ENCODE data around the gene SATL1. TPM values are rescaled to one million over a fixed set of nuclear protein-coding genes. Genes with fewer than 3 reads are reported as not detected.

SATL1 gene
- total and polyA plus RNA-seq, 2 of the 13 experiments (the other 11 are each of a cell fraction or from before 2014, with no cell fraction given): not detected

- 94% methylated on average over 3 of the region's 3 CpGs for WGBS (ENCODE audit: low lambda C conversion rate)
- H3K4me1 ChIP-seq (ENCODE audit: insufficient read depth, low read length): no peaks in the 10 kb centered on the region
- TF ChIP-seq ZBTB7A (CRISPR knock-in tag; IDR thresholded peaks at IDR 0.05): no peak
- TF ChIP-seq ZHX2 (IDR thresholded peaks at IDR 0.05; ENCODE audit: low read depth): no peak
- TF ChIP-seq ZHX2 (CRISPR knock-in tag; IDR thresholded peaks at IDR 0.05; ENCODE audit: borderline replicate concordance): no peak
- no peak for TF ChIP-seq ZNF598 (CRISPR knock-in tag; IDR thresholded peaks at IDR 0.05; ENCODE audit: borderline replicate concordance)
- TF ChIP-seq TBX2 (CRISPR knock-in tag; IDR thresholded peaks at IDR 0.05; ENCODE audit: borderline replicate concordance): no peak
- TF ChIP-seq ZFX (CRISPR knock-in tag; IDR thresholded peaks at IDR 0.05; ENCODE audit: low read depth): no peak
- no peak for TF ChIP-seq ZXDC (CRISPR knock-in tag; IDR thresholded peaks at IDR 0.05)
- no peak for TF ChIP-seq PHF8 (CRISPR knock-in tag; IDR thresholded peaks at IDR 0.05)
- no peaks in the 10 kb centered on the region for H3K79me2 ChIP-seq (ENCODE audit: insufficient read depth, low read length)
- 0 out of 5 replicates have a peak, but pooled peaks cover 0 to 3% of the 10 kb centered on the region in 2 experiments for H3K36me3 ChIP-seq (replicated peaks in 1 of 2; ENCODE audit: control insufficient read depth in 1 of 2, insufficient read depth in 2 of 2, low read length in 2 of 2)
- no peak overlapping the region for H3K27ac ChIP-seq (ENCODE audit: extremely low read length, insufficient read depth, low read length)
- intact Hi-C loops (cut with micrococcal nuclease; ENCODE audit: unreplicated experiment) (loop anchor here (2.0 kb wide), 1 partner anchor 323 kb away; no protein-coding TSS in a partner anchor), in situ Hi-C loops (cut with HindIII; ENCODE audit: extremely low pct_ligation_motif_present, low pct_unique_long_range_greater_than_20kb) (no loop called here)
- ATAC-seq (no peak), DNase-seq (ENCODE audit: low spot score) (no peak), FAIRE-seq (no peak)
- H2AFZ ChIP-seq (ENCODE audit: low read length): no peak overlapping the region
- H3K9me3 ChIP-seq (ENCODE audit: low read length): no peaks in the 10 kb centered on the region
- no peaks in the 10 kb centered on the region for H4K20me1 ChIP-seq (ENCODE audit: insufficient read depth, low read length)
- CTCF ChIA-PET (ENCODE audit: low intra/inter-chr PET ratio, low total read pairs): no interaction called here
- H3K4me3 ChIP-seq (replicated peaks in 1 of 3; ENCODE audit: insufficient read depth in 1 of 3, low read depth in 2 of 3, low read length in 3 of 3): no peak overlapping the region
- H3K4me2 ChIP-seq (ENCODE audit: low read depth, low read length): no peak overlapping the region
- no peaks in the 10 kb centered on the region for H3K27me3 ChIP-seq (ENCODE audit: control insufficient read depth in 1 of 2, insufficient read depth in 2 of 2, low read length in 2 of 2)
- POLR2A ChIA-PET: no interaction called here
- H3K9ac ChIP-seq (ENCODE audit: insufficient read depth, low read depth, low read length): no peak overlapping the region
- no TSS peak for BruUV-seq (replicated peaks)
These were observed 191.4 kb downstream of the SATL1 start for GRCh38 chrX:85052205-85052604.

All from HepG2 (cell line).